SK-N-SH (cell line): ENCODE measurements around the gene GDI2. TPM values are rescaled to one million over a fixed set of nuclear protein-coding genes. Genes with fewer than 3 reads are reported as not detected.

Experiments
- CTCF ChIA-PET: fragments of 300-600, 350-600 bp; formaldehyde crosslinking; extraction: SDS; loops from one replicate; lab custom pipeline; 2021; lab: Yijun Ruan, JAX
- POLR2A ChIA-PET: fragments of 350-600 bp; sonication (Branson Sonifier 250); formaldehyde crosslinking; extraction: SDS; loops from one replicate; lab custom pipeline; 2020; ENCODE audit warnings: antibody characterized with exemption, inconsistent platforms; lab: Yijun Ruan, JAX
- DNase-seq: peaks from one replicate; pipeline ENCODE4 v3.0.0; 2012
- H2AFZ ChIP-seq: fragments of 200-600 bp; sonication (generic); 2 replicates; pipeline ENCODE4 v1.8.1; 2016; ENCODE audit warnings: antibody characterized with exemption, mild to moderate bottlenecking, low read depth
- H3F3A ChIP-seq: fragments of 200-600 bp; sonication (generic); replicated peaks from 2 replicates; pipeline ENCODE3; 2016; ENCODE audit warnings: antibody characterized with exemption, mild to moderate bottlenecking; ENCODE audit not compliant: insufficient read depth
- H3K27ac ChIP-seq, 2 experiments: fragments of 200-500 bp in 1 of 2; fragments of 200-600 bp in 1 of 2; sonication (Bioruptor generic) in 1 of 2; sonication (generic), shearing (Covaris generic) in 1 of 2; 2 replicates each; pipeline versions ENCODE4 v1.5.1 to v1.6.1; 2014 to 2016; ENCODE audit warnings: low read depth in 2 of 2, inconsistent platforms in 1 of 2, low read length in 1 of 2, mild to moderate bottlenecking in 1 of 2, mixed read lengths in 1 of 2
- H3K27me3 ChIP-seq: fragments of 200-600 bp; sonication (generic), shearing (Covaris generic); 2 replicates; pipeline ENCODE4 v1.6.1; 2016; ENCODE audit warnings: mixed run types; ENCODE audit not compliant: insufficient read depth
- H3K36me3 ChIP-seq, 2 experiments: fragments of 200-500 bp in 1 of 2; fragments of 200-600 bp in 1 of 2; sonication (Bioruptor generic) in 1 of 2; sonication (generic) in 1 of 2; replicated peaks in 1 of 2; 2 replicates each; pipeline versions ENCODE3 to v1.5.1; 2014 to 2016; ENCODE audit warnings: low read length in 1 of 2, mild to moderate bottlenecking in 1 of 2; ENCODE audit not compliant: insufficient read depth in 2 of 2, control insufficient read depth in 1 of 2
- H3K4me1 ChIP-seq, 2 experiments: fragments of 200-500 bp in 1 of 2; fragments of 200-600 bp in 1 of 2; sonication (Bioruptor generic) in 1 of 2; sonication (generic), shearing (Covaris generic) in 1 of 2; 2 replicates each; pipeline versions ENCODE4 v1.5.1 to v1.6.1; 2014 to 2016; ENCODE audit warnings: low read depth in 1 of 2, low read length in 1 of 2, mixed run types in 1 of 2; ENCODE audit not compliant: insufficient read depth in 2 of 2, control insufficient read depth in 1 of 2
- H3K4me2 ChIP-seq: fragments of 200-600 bp; sonication (generic), shearing (Covaris generic); 2 replicates; pipeline ENCODE4 v1.6.1; 2017; ENCODE audit warnings: mixed run types
- H3K4me3 ChIP-seq, 2 experiments: fragments of 200-500 bp in 1 of 2; fragments of 200-600 bp in 1 of 2; sonication (Bioruptor generic) in 1 of 2; sonication (generic), shearing (Covaris generic) in 1 of 2; 2 replicates each; pipeline versions ENCODE4 v1.5.1 to v1.8.1; 2014 to 2016; ENCODE audit warnings: low read depth in 2 of 2, inconsistent platforms in 1 of 2, low read length in 1 of 2, mild to moderate bottlenecking in 1 of 2, mixed read lengths in 1 of 2, moderate library complexity in 1 of 2
- H3K79me2 ChIP-seq: fragments of 200-600 bp; sonication (generic); 2 replicates; pipeline ENCODE4 v1.8.1; 2017; ENCODE audit warnings: mild to moderate bottlenecking; ENCODE audit not compliant: insufficient read depth
- H3K9ac ChIP-seq: fragments of 200-600 bp; sonication (generic); 2 replicates; pipeline ENCODE4 v1.6.1; 2017; ENCODE audit warnings: mixed run types
- H3K9me2 ChIP-seq: fragments of 200-600 bp; sonication (generic); 2 replicates; pipeline ENCODE4 v1.6.1; 2017; ENCODE audit warnings: mixed run types
- H3K9me3 ChIP-seq: fragments of 200-600 bp; sonication (generic); 2 replicates; pipeline ENCODE4 v1.6.1; 2017; ENCODE audit warnings: mixed run types, mild to moderate bottlenecking, moderate library complexity
- H4K20me1 ChIP-seq: fragments of 200-600 bp; sonication (generic); 2 replicates; pipeline ENCODE4 v1.6.1; 2017; ENCODE audit warnings: mild to moderate bottlenecking, mixed run types; ENCODE audit not compliant: insufficient read depth
- CHD2 ChIP-seq: fragments of 150-350 bp; IDR thresholded peaks from 2 replicates; pipeline ENCODE4 v1.6.1; 2018; ENCODE audit warnings: low read length; ENCODE audit not compliant: partially characterized antibody
- CTCF ChIP-seq: fragments of 200-600 bp; sonication (generic); IDR thresholded peaks from 2 replicates; pipeline ENCODE4 v1.6.1; 2017; ENCODE audit warnings: antibody characterized with exemption, mild to moderate bottlenecking, moderate library complexity
- EP300 ChIP-seq, 2 experiments: IDR thresholded peaks; 2 replicates each; pipeline versions ENCODE4 v1.4.0 to v1.6.1; 2012; ENCODE audit warnings: borderline replicate concordance in 1 of 2, low read depth in 1 of 2, low read length in 1 of 2
- EZH2phosphoT487 ChIP-seq: fragments of 200-600 bp; sonication (generic); IDR thresholded peaks from 2 replicates; pipeline ENCODE4 v1.6.1; 2017; ENCODE audit warnings: low read depth, mixed run types, mild to moderate bottlenecking, antibody characterized with exemption, moderate library complexity, borderline replicate concordance
- FOSL2 ChIP-seq: IDR thresholded peaks from 2 replicates; pipeline ENCODE4 v1.4.0; 2012; ENCODE audit warnings: low read depth, mild to moderate bottlenecking, moderate library complexity, borderline replicate concordance
- FOXJ3 ChIP-seq: sonication (generic); formaldehyde crosslinking; IDR thresholded peaks from 2 replicates; pipeline ENCODE4 v1.5.1; 2020; ENCODE audit warnings: mild to moderate bottlenecking, missing genetic modification reagents
- FOXM1 ChIP-seq: IDR thresholded peaks from 2 replicates; pipeline ENCODE4 v1.4.0; 2012; ENCODE audit warnings: low read depth, mild to moderate bottlenecking
- GABPA ChIP-seq: IDR thresholded peaks from 2 replicates; pipeline ENCODE4 v1.4.0; 2012; ENCODE audit warnings: low read depth, mild to moderate bottlenecking
- MAX ChIP-seq: IDR thresholded peaks from 2 replicates; pipeline ENCODE4 v1.4.0; 2012; ENCODE audit warnings: low read depth
- NRF1 ChIP-seq: IDR thresholded peaks from 2 replicates; pipeline ENCODE4 v1.6.1; 2012; ENCODE audit warnings: low read depth, mild to moderate bottlenecking, low read length
- POLR2AphosphoS5 ChIP-seq: IDR thresholded peaks from 2 replicates; pipeline ENCODE4 v1.6.1; 2012; ENCODE audit warnings: low read depth, low read length
- RAD21 ChIP-seq: IDR thresholded peaks from 2 replicates; pipeline ENCODE4 v1.6.1; 2012; ENCODE audit warnings: mild to moderate bottlenecking, low read length
- RCOR1 ChIP-seq: fragments of 150-350 bp; IDR thresholded peaks from 2 replicates; pipeline ENCODE4 v1.6.1; 2017; ENCODE audit warnings: antibody characterized with exemption, low read length
- RFX5 ChIP-seq: IDR thresholded peaks from 2 replicates; pipeline ENCODE4 v1.6.1; 2012; ENCODE audit warnings: mild to moderate bottlenecking, improper control_type of control experiment, low read length
- RXRA ChIP-seq: IDR thresholded peaks from 2 replicates; pipeline ENCODE4 v1.4.0; 2012; ENCODE audit warnings: low read depth, mild to moderate bottlenecking, borderline replicate concordance
- TAF1 ChIP-seq: IDR thresholded peaks from 2 replicates; pipeline ENCODE4 v1.6.1; 2012; ENCODE audit warnings: low read depth, mild to moderate bottlenecking, low read length, moderate library complexity, borderline replicate concordance
- USF1 ChIP-seq: IDR thresholded peaks from 2 replicates; pipeline ENCODE4 v1.4.0; 2012; ENCODE audit warnings: low read depth, borderline replicate concordance
- USF2 ChIP-seq: fragments of 150-350 bp; IDR thresholded peaks from 2 replicates; pipeline ENCODE4 v1.6.1; 2017; ENCODE audit warnings: antibody characterized with exemption, low read length, low read depth, borderline replicate concordance
- ZBTB33 ChIP-seq: IDR thresholded peaks from 2 replicates; pipeline ENCODE4 v1.4.0; 2012; ENCODE audit warnings: low read depth, borderline replicate concordance
- WGBS: methylation state at CpG from one replicate; pipeline ENCODE4 v1.1.6; 2017; ENCODE audit warnings: low lambda C conversion rate; 5-methylcytosine and 5-hydroxymethylcytosine counted together
- polyA plus RNA-seq, 3 experiments: library from polyadenylated mRNA; depleted of rRNA; stranded (reverse); fragments of >200 nt; gene quantifications; 2 replicates each; pipeline ENCODE4 v1.2.3, GENCODE V29; 2012

GDI2 gene
- polyA plus RNA-seq, 1 of the 3 experiments (the other 2 are of a cell fraction): 94.3 TPM

- H3F3A ChIP-seq: peaks cover 3% of the 10 kb centered on the region
- TF ChIP-seq USF1 (no peak), EP300 (IDR thresholded peaks at IDR 0.05; ENCODE audit: borderline replicate concordance in 1 of 2, low read depth in 1 of 2, low read length in 1 of 2) (no peak), MAX (no peak), GABPA (no peak), USF2 (no peak), POLR2AphosphoS5 (no peak), EZH2phosphoT487 (no peak), RCOR1 (no peak), TAF1 (no peak), FOXM1 (no peak), FOXJ3 (CRISPR knock-in tag) (no peak), ZBTB33 (no peak)
- TF ChIP-seq, all 33 proteins: peak for 0
- Histone ChIP-seq H4K20me1 (peaks cover 100% of the 10 kb centered on the region), H3K9me3 (no peaks in the 10 kb centered on the region), H3K27ac (no peak overlapping the region), H3K4me3 (no peak overlapping the region), H3K4me1 (peaks cover 7 to 11% of the 10 kb centered on the region in 2 experiments; a peak in 3 of 4 replicates), H3K4me2 (no peak overlapping the region), H3K9ac (no peak overlapping the region), H3K9me2 (no peaks in the 10 kb centered on the region), H3K27me3 (no peaks in the 10 kb centered on the region), H2AFZ (no peak overlapping the region), H3K36me3 (peaks cover 14 to 38% of the 10 kb centered on the region in 2 experiments), H3K79me2 (peaks cover 100% of the 10 kb centered on the region)
- ChIA-PET CTCF (interaction anchor here (0.6 to 1.7 kb wide), 3 partner anchors 11 to 284 kb away, joined by 3 read pairs; no protein-coding TSS in a partner anchor), POLR2A (interaction anchor here (0.6 kb wide), 1 partner anchor 29 kb away, joined by 4 read pairs; no protein-coding TSS in a partner anchor)
- WGBS: 92% methylated on average over 2 of the region's 2 CpGs
- no peak for DNase-seq
These were observed 8.0 kb downstream of the GDI2 start for GRCh38 chr10:5805260-5805659.

- no peak for DNase-seq
- no peaks in the 10 kb centered on the region for H3K27me3 ChIP-seq
- peaks cover 100% of the 10 kb centered on the region for H3K79me2 ChIP-seq
- H3F3A ChIP-seq: peaks cover 3% of the 10 kb centered on the region
- CTCF ChIA-PET: no interaction called here
- H4K20me1 ChIP-seq: peaks cover 100% of the 10 kb centered on the region
- H3K9me2 ChIP-seq: no peaks in the 10 kb centered on the region
- WGBS: 87% methylated on average over 4 of the region's 4 CpGs
- peaks cover 2 to 3% of the 10 kb centered on the region in 2 experiments; a peak in 3 of 4 replicates for H3K4me1 ChIP-seq
- no peak overlapping the region for H2AFZ ChIP-seq
- H3K9me3 ChIP-seq: no peaks in the 10 kb centered on the region
- POLR2A ChIA-PET: no interaction called here
- no peak overlapping the region for H3K4me3 ChIP-seq
- TF ChIP-seq EZH2phosphoT487 (no peak), FOSL2 (no peak), RXRA (no peak), RFX5 (no peak), RCOR1 (no peak), POLR2AphosphoS5 (no peak), USF1 (no peak), CHD2 (no peak), RAD21 (no peak), CTCF (no peak), NRF1 (no peak)
- H3K4me2 ChIP-seq: no peak overlapping the region
- H3K36me3 ChIP-seq: peaks cover 23 to 43% of the 10 kb centered on the region in 2 experiments
- H3K9ac ChIP-seq: no peak overlapping the region
- no peak overlapping the region for H3K27ac ChIP-seq
These were observed 8.8 kb downstream of the GDI2 start for GRCh38 chr10:5804386-5804785.
